HK-2 (cell line): ENCODE results near the gene CIB4.
"Not testable (repeated sequence)": the region's sequence is repeated elsewhere in the genome, so short reads cannot be mapped to it uniquely, and the experiment has no call there.

Source experiments
- DNase-seq: peaks from one replicate; pipeline ENCODE4 v3.0.0-alpha.2; 2018; ENCODE audit not compliant: unreplicated experiment

CIB4 gene

DNA sequence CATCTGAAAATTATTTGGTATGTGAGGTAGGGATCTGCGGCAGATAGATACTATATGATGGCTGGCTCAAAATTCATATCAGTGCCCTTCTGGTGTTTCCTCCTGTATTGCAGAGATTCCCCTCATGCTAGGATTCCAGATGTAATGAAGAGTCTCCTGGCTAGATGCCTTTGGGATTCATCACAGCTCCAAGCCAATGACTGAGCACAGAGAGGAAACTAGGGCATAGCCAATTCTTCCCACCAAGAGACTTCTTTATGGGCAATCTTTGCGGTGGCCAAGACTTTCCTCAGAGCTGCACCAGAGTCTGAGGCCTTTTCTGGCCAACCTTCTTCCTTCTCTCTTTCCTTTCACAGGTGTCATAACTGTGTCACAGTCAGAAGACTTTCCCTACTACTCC lies 25.5 kb upstream of the CIB4 start:
- DNase-seq: no peak

DNA sequence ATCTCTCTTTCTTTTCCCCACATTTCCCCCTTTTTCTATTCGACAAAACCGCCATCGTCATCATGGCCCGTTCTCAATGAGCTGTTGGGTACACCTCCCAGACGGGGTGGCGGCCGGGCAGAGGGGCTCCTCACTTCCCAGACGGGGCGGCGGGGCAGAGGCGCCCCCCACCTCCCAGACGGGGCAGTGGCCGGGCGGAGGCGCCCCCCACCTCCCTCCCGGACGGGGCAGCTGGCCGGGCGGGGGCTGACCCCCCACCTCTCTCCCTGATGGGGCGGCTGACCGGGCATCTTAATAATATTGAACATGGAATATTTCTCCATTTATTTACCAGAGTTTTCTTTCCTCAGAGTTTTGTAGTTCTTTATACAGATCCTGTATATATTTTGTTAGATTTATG lies 24.1 kb upstream of the CIB4 start:
- not testable (repeated sequence) for DNase-seq

DNA sequence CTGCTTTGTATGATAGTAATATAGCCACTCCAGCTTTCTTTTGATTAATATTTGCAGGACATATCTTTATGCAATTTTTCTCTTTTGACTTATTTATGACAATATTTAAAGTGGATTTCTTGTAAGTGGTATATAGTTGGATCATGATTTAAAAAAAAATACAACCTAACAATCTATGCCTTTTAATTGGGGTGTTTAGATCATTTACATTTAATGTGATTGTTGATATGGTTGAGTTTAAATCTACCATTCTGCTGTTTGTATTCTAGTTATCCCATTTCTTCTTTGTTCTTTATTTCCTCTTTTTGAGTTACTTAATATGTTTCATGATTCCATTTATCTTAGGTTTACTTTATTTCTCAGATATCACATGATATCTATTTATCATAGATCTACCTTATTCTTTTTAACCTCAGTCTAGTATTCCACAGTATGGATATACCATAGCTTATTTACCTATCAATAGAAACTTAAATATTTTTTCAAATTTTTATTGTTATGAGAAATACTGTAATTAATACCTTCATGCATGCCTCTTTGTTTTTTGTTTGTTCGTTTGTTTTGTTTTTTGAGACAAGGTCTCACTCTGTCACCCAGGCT lies 19.3 kb upstream of the CIB4 start:
- no peak for DNase-seq

DNA sequence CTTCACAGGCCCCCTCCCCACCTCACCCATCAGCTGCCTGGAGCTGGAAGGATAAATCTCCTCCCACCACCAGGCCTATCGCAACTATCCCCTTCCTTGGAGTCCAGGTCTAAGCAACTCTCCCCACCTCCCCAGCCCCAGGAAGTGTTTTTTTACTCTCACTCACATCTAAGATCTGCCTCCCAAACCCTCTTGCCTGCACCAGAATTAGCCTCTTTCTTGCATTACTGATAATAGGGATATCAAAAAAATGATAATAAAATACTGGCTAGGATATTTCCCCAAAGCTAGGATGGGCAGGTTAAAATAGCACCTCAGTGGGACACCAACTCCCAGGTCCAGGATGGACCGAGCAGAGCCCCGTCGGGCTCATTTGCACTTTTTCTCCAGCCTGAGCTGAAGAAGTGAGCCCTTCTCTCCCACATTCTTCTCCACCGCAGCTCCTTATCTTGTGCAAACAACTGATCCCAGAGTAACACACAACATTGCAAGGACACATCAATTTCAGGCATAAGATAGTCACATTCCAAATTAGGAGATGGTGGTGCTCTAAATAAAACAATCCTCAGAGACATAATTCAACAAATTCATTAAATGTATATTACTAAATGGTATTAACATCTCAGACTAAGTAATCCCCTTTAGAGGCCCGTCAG lies 17.7 kb upstream of the CIB4 start:
- DNase-seq: no peak

DNA sequence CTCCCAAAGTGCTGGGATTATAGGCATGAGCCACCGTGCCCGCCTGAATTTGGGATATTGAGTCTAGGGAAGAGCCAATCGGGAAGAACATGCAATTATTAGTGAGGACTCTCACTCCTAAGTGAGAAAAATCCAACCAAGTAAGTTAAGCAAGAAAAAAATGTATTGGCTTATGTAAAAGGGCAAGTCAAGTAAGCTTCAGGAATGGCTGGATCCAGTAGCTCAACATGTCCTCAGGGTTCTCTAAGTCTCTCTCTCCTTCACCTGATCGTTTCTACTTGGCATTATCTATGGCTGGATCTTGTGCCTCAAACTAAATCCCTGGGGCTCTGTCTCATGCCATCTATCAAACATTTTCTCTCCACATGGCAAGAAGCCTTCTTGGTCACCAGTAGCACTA lies 16.1 kb upstream of the CIB4 start:
- no peak for DNase-seq

DNA sequence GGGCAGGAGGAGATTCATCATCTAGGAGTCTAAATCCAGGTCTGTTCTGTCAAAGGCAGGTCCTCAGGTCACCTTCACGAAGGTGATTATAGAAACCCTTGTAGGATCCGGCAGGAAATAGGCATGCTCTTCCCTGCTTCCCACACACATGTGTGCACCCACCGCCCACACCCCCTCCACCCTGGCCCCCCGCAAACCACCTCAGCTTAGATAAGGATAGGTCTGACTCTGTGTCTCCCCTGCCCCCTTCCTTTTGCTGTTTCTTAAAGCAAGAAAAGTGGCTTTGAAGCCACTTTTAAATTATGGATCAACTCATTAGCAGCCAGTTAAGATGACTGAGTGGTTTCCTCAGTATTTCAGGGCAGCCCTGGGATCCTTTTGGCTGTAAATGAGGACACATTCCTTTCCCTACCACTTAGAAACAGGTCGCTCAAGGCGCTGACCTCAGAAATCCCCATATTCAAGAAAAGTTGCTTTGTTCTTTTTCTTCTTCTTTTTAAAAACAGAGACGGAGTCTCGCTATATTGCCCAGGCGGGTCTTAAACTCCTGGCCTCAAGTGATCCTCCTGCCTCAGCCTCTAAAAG lies 14.5 kb upstream of the CIB4 start:
- no peak for DNase-seq

DNA sequence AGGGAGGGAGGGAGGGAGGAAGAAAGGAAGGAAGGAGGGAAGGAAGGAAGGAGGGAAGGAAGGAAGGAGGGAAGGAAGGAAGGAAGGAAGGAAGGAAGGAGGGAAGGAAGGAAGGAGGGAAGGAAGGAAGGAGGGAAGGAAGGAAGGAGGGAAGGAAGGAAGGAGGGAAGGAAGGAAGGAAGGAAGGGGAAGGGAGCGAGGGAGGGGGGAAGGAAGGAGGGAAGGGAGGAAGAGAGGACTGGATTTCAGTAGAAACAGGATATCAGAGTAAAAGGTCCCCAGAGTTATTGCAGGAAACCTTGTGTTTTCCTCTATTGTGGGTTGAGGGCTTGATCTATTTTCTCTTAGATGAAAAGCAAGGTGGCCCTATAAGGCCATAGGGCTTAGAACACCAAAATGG lies 14.0 kb upstream of the CIB4 start:
- not testable (repeated sequence) for DNase-seq

DNA sequence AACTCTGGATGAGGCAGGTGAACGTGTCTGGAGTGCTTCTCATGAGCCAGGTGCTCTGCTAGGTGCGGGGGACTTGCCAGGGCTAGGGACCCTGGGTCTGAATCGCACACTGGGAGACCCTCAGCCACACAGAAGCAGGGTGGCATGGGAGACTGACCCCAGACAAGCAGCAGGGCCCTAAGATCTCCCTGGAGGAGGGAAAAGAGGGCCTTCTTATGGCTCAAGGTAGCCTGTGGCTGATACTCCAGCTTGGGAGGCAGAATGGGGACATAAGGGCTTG lies 12.8 kb upstream of the CIB4 start:
- no peak for DNase-seq

DNA sequence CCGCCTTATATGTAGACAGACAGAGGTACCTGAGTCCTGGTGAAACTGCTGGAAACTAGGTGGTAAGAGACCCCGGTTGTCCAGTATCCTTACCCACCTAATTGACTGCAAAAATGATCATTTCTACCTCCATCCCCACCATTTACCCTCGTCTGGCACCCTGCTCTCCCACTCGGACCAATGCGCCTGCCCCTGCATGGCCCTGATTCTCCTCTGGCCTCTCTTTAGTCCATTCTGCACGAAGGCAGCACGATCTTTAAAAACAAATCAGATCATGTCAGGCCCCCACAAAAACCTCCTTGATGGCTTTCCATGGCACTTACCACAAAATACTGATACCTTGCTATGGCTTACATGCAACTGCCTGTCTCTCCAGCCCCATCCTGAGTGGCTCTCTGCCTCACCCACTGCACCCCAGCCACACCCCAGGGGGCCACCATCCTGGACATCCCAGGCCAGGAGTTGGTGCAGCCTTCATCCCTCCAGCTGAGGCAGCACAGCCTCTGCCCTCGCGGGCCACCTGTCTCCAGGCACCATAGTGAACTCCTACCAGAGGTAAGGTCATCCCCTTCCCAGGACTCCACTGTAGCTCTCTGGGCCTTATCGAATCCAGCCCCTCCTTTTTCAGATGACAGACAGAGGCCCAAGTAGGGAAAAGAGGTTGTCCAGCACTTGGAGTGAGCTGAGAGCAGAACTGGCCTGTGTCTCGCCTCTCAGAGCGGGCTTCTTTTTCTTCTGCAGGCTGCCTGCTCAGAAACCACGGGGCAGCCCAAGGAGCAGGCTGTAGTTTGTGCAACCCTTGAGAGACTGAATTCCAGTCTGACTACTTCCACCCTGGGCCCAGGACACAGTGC lies 12.3 kb upstream of the CIB4 start:
- no peak for DNase-seq

DNA sequence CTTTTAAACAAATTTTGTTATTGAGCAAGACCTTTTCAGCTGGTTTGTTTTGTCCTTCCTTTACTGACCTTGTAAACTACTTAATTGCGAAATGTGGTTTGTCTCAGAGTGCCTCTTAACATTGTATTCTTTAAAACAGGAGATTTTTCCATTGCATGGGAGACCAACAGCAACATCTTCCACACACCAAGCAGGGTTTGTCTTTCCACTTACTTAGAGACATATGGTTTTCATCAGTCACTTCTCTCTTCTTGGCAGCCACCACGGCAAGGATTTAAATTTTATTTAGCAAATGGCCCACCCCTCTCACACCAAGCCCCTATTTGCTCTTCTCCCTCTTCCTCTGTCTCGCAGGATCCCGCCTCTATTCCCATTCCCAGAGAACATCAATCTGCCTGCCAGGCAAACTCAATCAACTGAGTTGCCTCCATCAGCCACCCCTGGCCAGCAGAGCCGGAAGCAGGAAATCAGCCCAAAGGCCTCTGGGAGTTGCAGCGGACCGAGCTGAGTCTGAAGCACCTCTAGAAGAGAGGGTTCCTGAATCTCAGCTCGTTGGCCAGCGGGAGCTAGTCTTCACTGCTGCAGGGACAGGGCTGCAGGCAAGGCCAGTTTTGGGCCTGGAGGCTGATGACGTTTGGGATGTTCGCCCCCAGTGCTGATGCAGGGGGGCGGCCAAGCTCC lies 11.3 kb upstream of the CIB4 start:
- no peak for DNase-seq

DNA sequence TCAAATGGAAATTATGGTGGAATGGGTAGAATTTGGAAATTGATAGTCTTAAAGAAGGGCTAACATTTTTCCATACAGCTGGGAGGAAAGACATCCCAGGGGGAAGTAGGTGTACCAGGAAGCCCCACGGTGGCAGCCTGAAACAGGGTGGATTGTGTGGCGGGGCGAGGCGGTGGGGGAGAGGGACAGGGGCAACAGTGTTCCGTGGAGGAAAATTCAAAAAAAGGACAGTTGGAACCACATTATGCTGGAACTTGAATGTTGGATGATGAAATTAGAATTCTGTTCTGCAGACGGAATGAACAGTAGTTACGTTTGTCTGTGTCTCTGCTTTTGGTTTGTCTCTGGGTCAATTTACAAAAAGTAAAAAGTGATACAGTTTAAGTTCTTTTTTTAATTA lies 10.6 kb upstream of the CIB4 start:
- no peak for DNase-seq

DNA sequence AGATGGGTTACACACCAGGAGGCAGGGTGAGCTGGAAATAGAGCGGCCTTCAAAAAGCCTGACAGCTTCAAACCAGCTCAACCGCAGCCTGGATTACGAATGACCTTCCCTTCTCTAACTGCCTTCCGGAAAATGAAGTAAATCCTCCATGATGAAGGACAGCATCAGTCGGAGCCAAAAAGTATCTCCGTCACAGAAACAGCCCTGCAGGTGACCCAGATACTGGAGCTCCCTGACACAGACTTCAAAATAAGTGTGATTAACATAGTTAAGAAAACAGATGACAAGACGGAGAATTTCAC lies 10.3 kb upstream of the CIB4 start:
- no peak for DNase-seq

DNA sequence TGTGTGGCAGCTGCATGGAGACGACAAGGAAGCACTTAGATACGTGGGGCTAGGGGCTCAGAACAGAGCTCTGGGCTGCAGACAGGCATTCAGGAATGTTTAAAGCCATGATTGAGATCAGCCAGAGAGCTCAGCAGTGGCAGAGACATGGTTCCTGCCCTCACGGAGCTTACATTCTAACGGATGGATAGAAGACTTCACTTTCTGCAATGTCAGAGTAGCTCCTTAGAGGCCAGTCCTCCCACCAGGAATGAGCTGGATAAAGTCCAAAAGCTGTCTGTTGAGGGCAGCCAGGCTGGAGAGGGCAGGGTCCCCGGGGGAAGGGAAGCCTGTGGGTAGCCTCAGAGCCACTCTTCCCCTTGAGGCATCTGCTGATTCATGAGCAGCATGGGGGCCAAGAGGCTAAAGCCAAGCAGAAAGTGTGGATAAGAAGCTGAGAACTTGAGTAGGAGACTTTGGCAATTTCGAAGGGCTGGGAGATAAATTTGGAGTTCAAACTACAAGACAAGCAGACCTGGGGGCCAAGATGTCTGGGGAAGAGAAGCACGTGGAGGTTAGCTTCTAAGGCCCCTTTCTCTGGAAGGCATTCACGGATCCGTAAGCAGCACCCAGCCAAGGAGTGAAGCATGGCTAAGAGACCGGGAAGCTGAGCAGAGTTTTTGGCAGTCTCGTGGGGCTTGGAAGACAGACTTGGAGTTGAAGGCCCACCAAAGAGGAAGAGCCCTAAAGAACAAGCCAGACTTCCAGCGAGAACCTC lies 9.7 kb upstream of the CIB4 start:
- no peak for DNase-seq

DNA sequence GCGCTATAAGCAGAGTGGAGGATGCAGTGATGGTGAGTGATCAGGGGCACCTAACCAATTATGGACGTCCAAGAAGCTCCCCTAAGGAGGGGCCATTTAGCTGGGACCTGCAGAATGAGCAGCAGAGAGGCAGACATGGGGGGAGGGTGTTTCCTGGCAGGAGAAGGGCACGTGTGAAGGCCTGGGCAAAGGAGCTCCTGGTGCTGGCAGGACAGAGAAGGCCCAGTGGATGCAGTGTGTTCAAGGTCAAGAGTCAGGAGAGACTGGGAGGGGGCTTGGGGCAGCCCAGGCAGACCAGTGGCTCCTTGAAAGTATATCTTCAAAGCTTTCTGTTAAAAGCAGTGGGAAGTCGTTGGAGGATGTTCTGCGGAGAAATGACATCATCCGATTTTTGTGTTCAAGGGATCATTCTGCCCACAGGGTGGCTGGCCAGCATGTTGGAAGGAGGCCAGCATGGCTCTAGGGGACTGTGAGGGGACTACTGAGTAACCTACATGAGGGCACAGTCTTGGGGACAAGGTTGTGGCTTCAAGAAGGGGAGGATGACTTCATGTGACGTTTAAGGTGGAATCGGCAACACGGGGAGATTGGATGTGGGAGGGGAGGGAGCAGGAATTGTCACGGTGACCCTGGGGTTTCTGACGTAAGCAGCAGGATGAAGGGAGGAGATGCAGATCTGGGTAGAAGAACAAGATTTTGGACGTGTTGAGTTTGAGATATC lies 9.0 kb upstream of the CIB4 start:
- DNase-seq: no peak

DNA sequence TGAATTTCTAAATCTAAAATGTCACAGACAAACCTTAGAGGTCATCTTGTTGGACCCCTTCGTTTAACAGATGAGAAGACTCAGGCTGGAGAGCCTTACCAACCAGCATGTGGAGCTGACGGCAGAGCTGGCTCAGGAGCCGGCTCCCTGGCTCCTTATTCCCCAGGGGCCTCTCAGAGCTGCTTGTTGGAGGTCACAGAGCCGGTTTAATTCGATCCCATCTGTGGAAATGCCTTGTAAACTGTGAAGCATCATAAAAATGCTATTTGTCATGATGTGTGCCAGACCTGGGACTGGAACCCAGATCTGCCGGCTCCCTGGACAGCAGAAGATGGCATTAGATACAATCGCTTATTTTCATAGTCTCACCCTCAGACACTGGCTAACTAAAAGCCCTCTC lies 8.2 kb upstream of the CIB4 start:
- DNase-seq: no peak

DNA sequence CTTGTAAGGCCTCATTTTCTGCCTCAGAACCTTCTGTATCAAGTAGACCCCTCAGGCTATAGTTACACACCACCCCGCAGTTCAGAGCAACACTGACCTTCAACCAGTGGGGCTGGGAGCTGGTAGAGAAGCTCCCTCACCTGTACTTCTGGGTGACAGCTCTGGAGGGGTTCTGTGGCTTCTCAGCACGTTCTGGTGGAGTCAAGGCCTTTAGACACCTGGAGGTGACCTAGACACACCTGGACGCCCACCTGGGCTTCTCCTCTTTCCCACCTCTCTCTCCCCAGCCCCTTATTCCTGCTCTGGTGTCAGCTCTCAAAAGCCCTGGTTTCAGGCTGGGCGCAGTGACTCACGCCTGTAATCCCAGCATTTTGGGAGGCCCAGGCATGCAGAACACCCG lies 7.3 kb upstream of the CIB4 start:
- no peak for DNase-seq

DNA sequence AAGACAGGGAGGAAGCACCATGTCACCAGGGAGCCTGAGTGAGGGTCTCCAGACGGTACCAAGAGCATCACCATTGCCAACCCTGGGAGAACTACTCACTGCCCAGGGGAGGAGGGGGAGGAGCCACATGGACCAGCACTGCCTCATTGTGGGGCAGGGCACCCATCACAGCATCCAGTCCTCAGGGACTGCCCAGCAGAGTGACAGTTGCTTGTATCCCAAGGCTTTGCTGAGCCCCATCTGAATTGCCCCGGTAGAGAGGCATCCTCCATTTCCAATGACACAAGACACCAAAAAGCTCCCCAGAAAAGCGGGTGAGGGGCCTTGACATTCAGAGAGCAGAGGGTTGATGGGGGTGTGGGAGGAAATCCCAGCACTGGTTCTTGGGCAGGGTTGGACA lies 6.8 kb upstream of the CIB4 start:
- no peak for DNase-seq

DNA sequence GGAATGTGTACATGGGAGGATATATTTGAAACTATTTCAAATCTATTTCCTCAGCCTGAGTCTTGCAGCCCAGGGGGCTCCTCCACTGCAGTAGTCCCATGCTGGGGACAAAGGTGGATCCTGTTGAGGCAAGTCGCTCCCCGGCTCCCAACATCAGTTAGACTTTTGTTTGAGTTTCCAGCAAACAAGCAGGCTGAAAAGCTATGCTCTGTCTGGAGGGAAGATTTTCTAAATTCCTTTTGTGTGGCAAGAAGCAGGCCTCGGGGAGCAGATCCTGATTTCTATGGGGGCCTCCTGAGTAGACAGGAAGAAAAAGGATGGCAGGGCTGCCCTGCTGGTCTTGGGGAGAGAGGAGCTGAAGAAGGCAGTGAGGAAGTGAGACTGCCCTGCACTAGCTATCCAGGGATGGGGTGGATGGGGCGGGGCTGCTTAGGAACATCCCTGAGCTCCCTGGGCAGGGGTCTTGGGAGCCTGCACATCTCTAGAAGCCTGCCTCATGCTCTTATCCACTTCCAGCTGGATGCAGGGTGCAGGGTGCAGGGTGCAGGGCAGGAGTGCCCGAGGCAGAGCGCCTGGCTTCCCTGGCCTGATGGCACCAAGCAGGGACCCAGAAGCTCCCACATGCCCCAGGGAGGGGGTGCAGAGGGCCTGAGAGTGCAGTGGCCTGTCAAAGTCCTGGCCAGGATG lies 6.0 kb upstream of the CIB4 start:
- no peak for DNase-seq

DNA sequence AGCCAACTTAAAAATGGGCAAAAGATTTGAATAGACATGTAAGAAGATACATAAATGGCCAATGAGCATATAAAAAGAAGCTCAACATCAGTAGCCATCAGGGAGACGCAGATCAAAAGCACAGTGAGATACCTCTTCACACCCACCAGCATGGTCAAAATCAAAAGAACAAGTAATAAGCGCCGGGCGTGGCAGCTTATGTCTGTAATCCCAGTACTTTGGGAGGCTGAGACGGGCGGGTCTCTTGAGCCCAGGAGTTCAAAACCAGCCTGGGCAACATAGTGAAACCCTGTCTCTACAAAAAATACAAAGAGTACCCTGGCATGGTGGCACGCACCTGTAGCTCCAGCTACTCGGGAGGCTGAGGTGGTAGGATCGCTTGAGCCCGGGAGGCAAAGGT lies 4.6 kb upstream of the CIB4 start:
- DNase-seq: no peak

DNA sequence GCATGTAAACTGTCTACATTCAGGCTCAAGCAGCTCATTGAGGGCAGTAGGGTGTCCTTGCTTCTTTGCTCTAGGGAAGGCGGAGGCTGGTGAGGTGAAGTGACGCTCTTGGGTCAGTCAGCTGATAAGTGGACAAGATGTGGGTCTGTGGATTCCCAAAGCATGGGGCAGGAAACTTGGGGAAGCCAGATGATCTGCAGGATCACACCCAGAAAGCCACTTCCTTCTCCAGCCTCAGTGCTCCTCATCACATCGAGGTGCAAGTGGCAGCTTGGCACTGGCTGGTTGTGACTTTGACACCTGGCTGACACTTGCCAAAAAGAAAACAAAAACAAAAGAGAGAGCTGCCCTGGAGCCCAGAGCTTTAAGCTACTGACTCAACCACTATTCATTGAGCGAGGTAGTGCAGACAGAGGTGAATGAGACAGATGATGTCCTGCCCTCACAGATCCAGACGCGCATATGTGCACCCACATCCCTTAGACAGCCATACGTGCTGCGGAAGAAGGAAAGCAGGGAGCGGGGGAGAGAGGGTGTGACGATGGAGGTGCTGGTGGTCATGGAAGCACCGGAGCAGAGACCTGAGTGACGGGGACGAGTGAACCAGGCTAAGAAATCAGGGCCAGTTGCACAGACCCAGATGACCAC lies 3.1 kb upstream of the CIB4 start:
- no peak for DNase-seq
